Activated T-helper 1 cell treated with anti-CD3 and anti-CD28 coated beads, Interleukin-12 subunit alpha, Interleukin-12 subunit beta, Interleukin-2, Interleukin-4 antibody, amounts not matched to agents 30 ng/mL and 10 ng/mL and 1 ng/mL, durations not matched to agents 14 hours and 24 hours and 36 hours (primary cell): ENCODE data around the gene HDAC9. TPM values are rescaled to one million over a fixed set of nuclear protein-coding genes. Genes with fewer than 3 reads are reported as not detected.
"Not testable (repeated sequence)": the region's sequence is repeated elsewhere in the genome, so short reads cannot be mapped to it uniquely, and the experiment has no call there.

Experiments
- DNase-seq: peaks from one replicate; pipeline ENCODE4 v3.0.0; 2021; ENCODE audit warnings: low spot score
- H3K27ac Mint-ChIP-seq: one replicate; pipeline ENCODE4 v1.8.0; 2021; ENCODE audit warnings: mild to moderate bottlenecking, mixed read lengths
- H3K27me3 Mint-ChIP-seq: one replicate; pipeline ENCODE4 v1.8.0; 2022; ENCODE audit warnings: mild to moderate bottlenecking, moderate library complexity, mixed read lengths; ENCODE audit not compliant: insufficient read depth
- H3K36me3 Mint-ChIP-seq: one replicate; pipeline ENCODE4 v1.8.0; 2021; ENCODE audit warnings: low read depth, mixed read lengths
- H3K4me1 Mint-ChIP-seq: one replicate; pipeline ENCODE4 v1.8.0; 2021; ENCODE audit warnings: low read depth, mixed read lengths
- H3K4me3 Mint-ChIP-seq: one replicate; pipeline ENCODE4 v1.8.0; 2021; ENCODE audit warnings: mild to moderate bottlenecking, moderate library complexity, mixed read lengths
- H3K9me3 Mint-ChIP-seq: one replicate; pipeline ENCODE4 v1.8.0; 2021; ENCODE audit warnings: mixed read lengths
- intact Hi-C: fragments of 100-400 bp; cut with micrococcal nuclease; formaldehyde crosslinking; loops from one replicate; pipeline ENCODE4 v1.15.1; 2024
- total RNA-seq: library from RNA; stranded (reverse); gene quantifications from 2 replicates; pipeline ENCODE4 v1.2.3, GENCODE V29; 2022

The HDAC9 gene
- total RNA-seq, 1 donor from 2014 or later = 0.86 TPM

GRCh38 chr7:18927134-18927533 is 431.6 kb downstream of the HDAC9 start:
- Mint-ChIP-seq H3K4me3 (no peak overlapping the region), H3K9me3 (no peaks in the 10 kb centered on the region), H3K36me3 (no peaks in the 10 kb centered on the region), H3K27ac (no peak overlapping the region), H3K27me3 (no peaks in the 10 kb centered on the region), H3K4me1 (no peaks in the 10 kb centered on the region)
- intact Hi-C loops = no loop called here
- DNase-seq = no peak

GRCh38 chr7:18936265-18936664 is 440.7 kb downstream of the HDAC9 start:
- no peak overlapping the region for H3K4me3 Mint-ChIP-seq
- no peaks in the 10 kb centered on the region for H3K4me1 Mint-ChIP-seq
- no peaks in the 10 kb centered on the region for H3K27me3 Mint-ChIP-seq
- no peak overlapping the region for H3K27ac Mint-ChIP-seq
- no peak for DNase-seq
- peaks cover 1% of the 10 kb centered on the region for H3K36me3 Mint-ChIP-seq
- H3K9me3 Mint-ChIP-seq = peaks cover 8% of the 10 kb centered on the region
- intact Hi-C loops = no loop called here

- Mint-ChIP-seq H3K27me3 (no peaks in the 10 kb centered on the region), H3K4me1 (no peaks in the 10 kb centered on the region), H3K9me3 (no peaks in the 10 kb centered on the region), H3K36me3 (no peaks in the 10 kb centered on the region), H3K4me3 (no peak overlapping the region), H3K27ac (no peak overlapping the region)
- intact Hi-C loops = no loop called here
- no peak for DNase-seq
Measured at GRCh38 chr7:18939771-18940592, 444.4 kb downstream of the HDAC9 start.

GRCh38 chr7:18940593-18941134 is 445.1 kb downstream of the HDAC9 start:
- Mint-ChIP-seq H3K27ac (no peak overlapping the region), H3K9me3 (no peaks in the 10 kb centered on the region), H3K4me3 (no peak overlapping the region), H3K36me3 (no peaks in the 10 kb centered on the region), H3K27me3 (no peaks in the 10 kb centered on the region), H3K4me1 (no peaks in the 10 kb centered on the region)
- intact Hi-C loops = no loop called here
- no peak for DNase-seq

GRCh38 chr7:18941207-18941606 is 445.7 kb downstream of the HDAC9 start:
- Mint-ChIP-seq H3K36me3 (no peaks in the 10 kb centered on the region), H3K9me3 (no peaks in the 10 kb centered on the region), H3K4me1 (no peaks in the 10 kb centered on the region), H3K27ac (no peak overlapping the region), H3K27me3 (no peaks in the 10 kb centered on the region), H3K4me3 (no peak overlapping the region)
- intact Hi-C loops = no loop called here
- no peak for DNase-seq

GRCh38 chr7:18948521-18948920 is 453.0 kb downstream of the HDAC9 start:
- Mint-ChIP-seq H3K36me3 (no peaks in the 10 kb centered on the region), H3K27ac (no peak overlapping the region), H3K27me3 (no peaks in the 10 kb centered on the region), H3K9me3 (no peaks in the 10 kb centered on the region), H3K4me3 (no peak overlapping the region), H3K4me1 (no peaks in the 10 kb centered on the region)
- intact Hi-C loops = no loop called here
- no peak for DNase-seq

- DNase-seq = no peak
- Mint-ChIP-seq H3K9me3 (no peaks in the 10 kb centered on the region), H3K36me3 (no peaks in the 10 kb centered on the region), H3K4me1 (no peaks in the 10 kb centered on the region), H3K4me3 (no peak overlapping the region), H3K27me3 (no peaks in the 10 kb centered on the region), H3K27ac (no peak overlapping the region)
- intact Hi-C loops = no loop called here
Measured at GRCh38 chr7:18952846-18953245, 457.3 kb downstream of the HDAC9 start.

- no peaks in the 10 kb centered on the region for H3K36me3 Mint-ChIP-seq
Measured at GRCh38 chr7:18958627-18959026, 463.1 kb downstream of the HDAC9 start.

GRCh38 chr7:18960725-18961124 is 465.2 kb downstream of the HDAC9 start:
- Mint-ChIP-seq H3K36me3 (no peaks in the 10 kb centered on the region), H3K27me3 (no peaks in the 10 kb centered on the region), H3K9me3 (peaks cover 5% of the 10 kb centered on the region), H3K27ac (no peak overlapping the region), H3K4me3 (no peak overlapping the region), H3K4me1 (no peaks in the 10 kb centered on the region)
- intact Hi-C loops = no loop called here
- no peak for DNase-seq

More at GRCh38 chr7:18958627-18959026, 463.1 kb downstream of the HDAC9 start:
- H3K27ac Mint-ChIP-seq = no peak overlapping the region
- H3K4me3 Mint-ChIP-seq = no peak overlapping the region
- H3K27me3 Mint-ChIP-seq = no peaks in the 10 kb centered on the region
- H3K9me3 Mint-ChIP-seq = no peaks in the 10 kb centered on the region
- intact Hi-C loops = no loop called here
- H3K4me1 Mint-ChIP-seq = no peaks in the 10 kb centered on the region
- no peak for DNase-seq

- Mint-ChIP-seq H3K4me3 (no peak overlapping the region), H3K36me3 (no peaks in the 10 kb centered on the region), H3K4me1 (no peaks in the 10 kb centered on the region), H3K9me3 (peaks cover 5% of the 10 kb centered on the region), H3K27me3 (no peaks in the 10 kb centered on the region), H3K27ac (no peak overlapping the region)
- intact Hi-C loops = no loop called here
- no peak for DNase-seq
Measured at GRCh38 chr7:18962031-18962430, 466.5 kb downstream of the HDAC9 start.

- no peak for DNase-seq
- Mint-ChIP-seq H3K4me1 (no peaks in the 10 kb centered on the region), H3K4me3 (no peak overlapping the region), H3K36me3 (no peaks in the 10 kb centered on the region), H3K9me3 (peaks cover 9% of the 10 kb centered on the region), H3K27me3 (no peaks in the 10 kb centered on the region), H3K27ac (no peak overlapping the region)
- intact Hi-C loops = no loop called here
Measured at GRCh38 chr7:18965657-18966056, 470.1 kb downstream of the HDAC9 start.

- DNase-seq, H3K4me3 Mint-ChIP-seq, H3K27ac Mint-ChIP-seq, intact Hi-C loops, H3K36me3 Mint-ChIP-seq, H3K27me3 Mint-ChIP-seq, H3K9me3 Mint-ChIP-seq, H3K4me1 Mint-ChIP-seq: not testable (repeated sequence)
Measured at GRCh38 chr7:18967755-18968154, 472.2 kb downstream of the HDAC9 start.

GRCh38 chr7:18971839-18972238 is 476.3 kb downstream of the HDAC9 start:
- H3K27me3 Mint-ChIP-seq = no peaks in the 10 kb centered on the region
- H3K27ac Mint-ChIP-seq = no peak overlapping the region
- peaks cover 14% of the 10 kb centered on the region for H3K9me3 Mint-ChIP-seq
- DNase-seq = no peak
- H3K36me3 Mint-ChIP-seq = no peaks in the 10 kb centered on the region
- no peak overlapping the region for H3K4me3 Mint-ChIP-seq
- intact Hi-C loops = no loop called here
- no peaks in the 10 kb centered on the region for H3K4me1 Mint-ChIP-seq
